Neuronal stem cell (in vitro differentiated cells): ENCODE results near the gene ZBTB46.
"Not testable (repeated sequence)": the region's sequence is repeated elsewhere in the genome, so short reads cannot be mapped to it uniquely, and the experiment has no call there.

Experiments used
- DNase-seq: peaks from one replicate; pipeline ENCODE4 v3.0.0-alpha.2; 2013; ENCODE audit warnings: low spot score
- H2AFZ ChIP-seq: one replicate; pipeline ENCODE4 v1.6.1; 2013; ENCODE audit warnings: mild to moderate bottlenecking, low read length, inconsistent platforms
- H2AK5ac ChIP-seq: 2 replicates; pipeline ENCODE4 v1.6.1; 2013; ENCODE audit warnings: low read depth, mild to moderate bottlenecking, inconsistent platforms, low read length, moderate library complexity, mixed read lengths
- H2BK120ac ChIP-seq: 2 replicates; pipeline ENCODE4 v1.6.1; 2013; ENCODE audit warnings: low read depth, mild to moderate bottlenecking, inconsistent platforms, low read length, moderate library complexity, mixed read lengths
- H2BK12ac ChIP-seq: one replicate; pipeline ENCODE4 v1.6.1; 2013; ENCODE audit warnings: low read length, inconsistent platforms
- H2BK15ac ChIP-seq: 2 replicates; pipeline ENCODE4 v1.6.1; 2013; ENCODE audit warnings: mild to moderate bottlenecking, low read length, inconsistent platforms, mixed read lengths
- H2BK5ac ChIP-seq: one replicate; pipeline ENCODE4 v1.6.1; 2013; ENCODE audit warnings: inconsistent platforms, mild to moderate bottlenecking, low read length, moderate library complexity
- H3K14ac ChIP-seq: one replicate; pipeline ENCODE4 v1.6.1; 2013; ENCODE audit warnings: low read length, inconsistent platforms
- H3K18ac ChIP-seq: 2 replicates; pipeline ENCODE4 v1.6.1; 2013; ENCODE audit warnings: low read length, inconsistent platforms
- H3K23ac ChIP-seq: 2 replicates; pipeline ENCODE4 v1.6.1; 2013; ENCODE audit warnings: low read depth, mild to moderate bottlenecking, mixed read lengths, low read length, inconsistent platforms; ENCODE audit not compliant: poor library complexity
- H3K27ac ChIP-seq: replicated peaks from 3 replicates; pipeline ENCODE4 v1.5.1; 2013; ENCODE audit warnings: low read length, inconsistent platforms
- H3K27me3 ChIP-seq, 3 experiments: 2 replicates each; pipeline ENCODE4 v1.6.1; 2013; ENCODE audit warnings: low read length in 3 of 3, mild to moderate bottlenecking in 2 of 3, inconsistent platforms in 1 of 3, low read depth in 1 of 3, mixed read lengths in 1 of 3, moderate library complexity in 1 of 3; ENCODE audit not compliant: control insufficient read depth in 3 of 3, insufficient read depth in 3 of 3
- H3K36me3 ChIP-seq, 2 donors: replicated peaks in 1 of 2; 2 replicates each; pipeline ENCODE4 v1.6.1; 2013; ENCODE audit warnings: low read length in 2 of 2; ENCODE audit not compliant: control insufficient read depth in 2 of 2, insufficient read depth in 2 of 2
- H3K4ac ChIP-seq: 2 replicates; pipeline ENCODE4 v1.6.1; 2013; ENCODE audit warnings: inconsistent platforms, mild to moderate bottlenecking, low read length, moderate library complexity
- H3K4me1 ChIP-seq, 2 donors: 1 replicate in 1 of 2; 2 replicates in 1 of 2; pipeline ENCODE4 v1.6.1; 2013; ENCODE audit warnings: low read length in 2 of 2, low read depth in 1 of 2; ENCODE audit not compliant: control insufficient read depth in 2 of 2, insufficient read depth in 1 of 2
- H3K4me2 ChIP-seq: one replicate; pipeline ENCODE4 v1.6.1; 2013; ENCODE audit warnings: mild to moderate bottlenecking, low read length, inconsistent platforms; ENCODE audit not compliant: insufficient read depth, poor library complexity, severe bottlenecking
- H3K4me3 ChIP-seq, 2 donors: 2 replicates each; pipeline ENCODE4 v1.5.1; 2013; ENCODE audit warnings: low read length in 2 of 2, mild to moderate bottlenecking in 2 of 2, inconsistent platforms in 1 of 2, moderate library complexity in 1 of 2
- H3K79me1 ChIP-seq: one replicate; pipeline ENCODE4 v1.6.1; 2013; ENCODE audit warnings: low read depth, mild to moderate bottlenecking, inconsistent platforms, low read length, moderate library complexity
- H3K9ac ChIP-seq: one replicate; pipeline ENCODE4 v1.6.1; 2013; ENCODE audit warnings: mild to moderate bottlenecking, low read depth, low read length, inconsistent platforms; ENCODE audit not compliant: poor library complexity
- H3K9me3 ChIP-seq, 2 donors: replicated peaks in 1 of 2; 2 replicates each; pipeline versions ENCODE3 to v1.6.1; 2013; ENCODE audit warnings: low read length in 2 of 2, mild to moderate bottlenecking in 2 of 2, inconsistent platforms in 1 of 2, low read depth in 1 of 2, mixed read lengths in 1 of 2, moderate library complexity in 1 of 2; ENCODE audit not compliant: control insufficient read depth in 2 of 2, insufficient read depth in 1 of 2
- H4K8ac ChIP-seq: one replicate; pipeline ENCODE4 v1.6.1; 2013; ENCODE audit warnings: low read depth, mild to moderate bottlenecking, inconsistent platforms, low read length, moderate library complexity
- H4K91ac ChIP-seq: one replicate; pipeline ENCODE4 v1.6.1; 2013; ENCODE audit warnings: low read length, low read depth, mild to moderate bottlenecking, inconsistent platforms; ENCODE audit not compliant: poor library complexity
- WGBS, 2 donors: extraction: QIAGEN DNeasy Blood & Tissue Kit; methylation state at CpG; one replicate each; pipeline ENCODE4 v1.1.7; 2013; ENCODE audit warnings: missing lambda C conversion rate in 2 of 2, mixed read lengths in 1 of 2; ENCODE audit not compliant: insufficient read length in 2 of 2, insufficient replicate concordance in 1 of 2; ENCODE audit errors: extremely low coverage in 2 of 2; 5-methylcytosine and 5-hydroxymethylcytosine counted together

Gene ZBTB46

GRCh38 chr20:63802469-63803240 lies 28.4 kb downstream of the ZBTB46 start:
- no peak for DNase-seq
- Histone ChIP-seq H3K9me3 (peaks cover 3 to 7% of the 10 kb centered on the region in 2 donors), H3K4me2 (no peak overlapping the region), H3K4me3 (no peak overlapping the region), H3K14ac (no peak overlapping the region), H2AFZ (no peak overlapping the region), H3K79me1 (peaks cover 1% of the 10 kb centered on the region), H3K9ac (no peak overlapping the region), H2BK15ac (no peak overlapping the region), H2AK5ac (no peak overlapping the region), H2BK120ac (no peak overlapping the region), H4K8ac (no peak overlapping the region), H4K91ac (no peak overlapping the region), H3K36me3 (peaks cover 2 to 25% of the 10 kb centered on the region in 2 donors), H3K27ac (no peak overlapping the region), H2BK5ac (no peak overlapping the region), H3K23ac (no peak overlapping the region), H3K4ac (no peak overlapping the region), H3K4me1 (peaks cover 0 to 2% of the 10 kb centered on the region in 2 donors), H3K27me3 (no peaks in the 10 kb centered on the region), H3K18ac (no peak overlapping the region), H2BK12ac (no peak overlapping the region)
- no CpG with 5 or more reads among the region's 51 CpGs for WGBS, 2 donors

GRCh38 chr20:63801174-63801573 lies 29.9 kb downstream of the ZBTB46 start:
- H3K36me3 ChIP-seq: peaks cover 2 to 25% of the 10 kb centered on the region in 2 donors
- H2BK15ac ChIP-seq, DNase-seq, H3K79me1 ChIP-seq, H3K18ac ChIP-seq, H2BK5ac ChIP-seq, H3K4me2 ChIP-seq, H3K9me3 ChIP-seq, H3K4me1 ChIP-seq, H2BK12ac ChIP-seq, H3K23ac ChIP-seq, H2AK5ac ChIP-seq, H2AFZ ChIP-seq, H3K4me3 ChIP-seq, H3K4ac ChIP-seq, H3K27ac ChIP-seq, H4K91ac ChIP-seq, H3K14ac ChIP-seq, H3K9ac ChIP-seq, H3K27me3 ChIP-seq, H4K8ac ChIP-seq, H2BK120ac ChIP-seq: not testable (repeated sequence)
- no CpG with 5 or more reads among the region's 2 CpGs for WGBS, 2 donors

- peaks cover 2 to 25% of the 10 kb centered on the region in 2 donors for H3K36me3 ChIP-seq
- not testable (repeated sequence) for H3K9me3 ChIP-seq, H3K9ac ChIP-seq, H2AFZ ChIP-seq, H2AK5ac ChIP-seq, H3K18ac ChIP-seq, H3K27me3 ChIP-seq, DNase-seq, H3K27ac ChIP-seq, H2BK5ac ChIP-seq, H4K91ac ChIP-seq, H2BK120ac ChIP-seq, H3K4ac ChIP-seq, H4K8ac ChIP-seq, H3K79me1 ChIP-seq, H2BK12ac ChIP-seq, H2BK15ac ChIP-seq, H3K23ac ChIP-seq, H3K4me2 ChIP-seq, H3K4me3 ChIP-seq, H3K14ac ChIP-seq, H3K4me1 ChIP-seq
- no CpG with 5 or more reads among the region's 27 CpGs for WGBS, 2 donors
Measured at GRCh38 chr20:63800411-63800810, 30.7 kb downstream of the ZBTB46 start.

- H3K9ac ChIP-seq, H3K4me3 ChIP-seq, H2BK5ac ChIP-seq, H2BK15ac ChIP-seq, H2BK12ac ChIP-seq, H3K4me1 ChIP-seq, H3K79me1 ChIP-seq, H3K18ac ChIP-seq, H3K4ac ChIP-seq, H2BK120ac ChIP-seq, H3K23ac ChIP-seq, H2AK5ac ChIP-seq, H3K27me3 ChIP-seq, H4K8ac ChIP-seq, H3K27ac ChIP-seq, H2AFZ ChIP-seq, DNase-seq, H3K9me3 ChIP-seq, H3K4me2 ChIP-seq, H4K91ac ChIP-seq, H3K14ac ChIP-seq: not testable (repeated sequence)
- WGBS, 2 donors: no CpG with 5 or more reads among the region's 5 CpGs
- H3K36me3 ChIP-seq: peaks cover 0 to 22% of the 10 kb centered on the region in 2 donors
Measured at GRCh38 chr20:63799127-63799526, 31.9 kb downstream of the ZBTB46 start.
